Endometrial microvascular endothelial cells (primary cell): Measurements from ENCODE around the gene DPF1. TPM values are rescaled to one million over a fixed set of nuclear protein-coding genes. Genes with fewer than 3 reads are reported as not detected.

Source experiments
- in situ Hi-C: cut with HindIII; loops from 2 replicates; pipeline ENCODE4 v1.10.0; 2017; ENCODE audit warnings: low sequenced_read_pairs, low pct_unique_long_range_greater_than_20kb; ENCODE audit errors: inconsistent ontology term
- total RNA-seq: library from RNA; depleted of rRNA; stranded (reverse); fragments of >200 nt; gene quantifications from one replicate; pipeline ENCODE4 v1.2.3, GENCODE V29; 2015; ENCODE audit errors: inconsistent ontology term

Gene DPF1
- total RNA-seq, 1 donor from 2014 or later, result 14.9 TPM

DNA sequence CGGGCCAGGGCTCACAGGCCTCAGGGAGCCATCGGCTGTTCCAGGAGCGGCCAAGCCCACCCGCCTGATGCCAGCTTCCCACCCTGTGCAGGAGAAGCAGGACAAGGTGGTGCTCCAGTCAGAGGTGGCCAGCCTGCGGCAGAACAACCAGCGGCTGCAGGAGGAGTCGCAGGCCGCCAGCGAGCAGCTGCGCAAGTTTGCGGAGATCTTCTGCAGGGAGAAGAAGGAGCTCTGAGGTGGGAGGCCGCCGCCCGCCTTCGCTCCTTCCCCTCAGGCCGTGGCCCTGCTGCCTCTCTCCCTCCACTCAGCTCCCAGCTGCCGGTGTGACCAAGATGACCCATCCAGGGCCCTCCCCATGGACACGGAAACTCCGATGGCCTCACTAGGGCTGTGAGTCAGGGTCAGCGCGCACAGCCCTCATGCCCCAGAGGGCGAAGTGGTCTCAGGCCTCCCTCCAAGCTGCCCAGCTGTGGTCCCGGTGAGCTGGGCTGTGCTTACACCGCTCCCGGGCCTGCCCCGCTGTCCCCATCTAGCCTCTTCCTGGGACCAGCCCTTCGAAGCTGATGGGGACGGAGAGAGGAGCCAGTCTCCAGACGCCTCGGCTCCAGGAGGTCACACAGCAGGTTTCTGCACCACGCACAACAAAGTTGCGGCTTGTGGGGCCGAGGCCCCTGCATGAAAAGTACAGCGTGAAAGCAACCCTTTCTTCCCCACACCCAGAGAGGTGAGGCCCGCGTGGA, 17.8 kb downstream of the DPF1 start:
- in situ Hi-C loops, result no loop called here

DNA sequence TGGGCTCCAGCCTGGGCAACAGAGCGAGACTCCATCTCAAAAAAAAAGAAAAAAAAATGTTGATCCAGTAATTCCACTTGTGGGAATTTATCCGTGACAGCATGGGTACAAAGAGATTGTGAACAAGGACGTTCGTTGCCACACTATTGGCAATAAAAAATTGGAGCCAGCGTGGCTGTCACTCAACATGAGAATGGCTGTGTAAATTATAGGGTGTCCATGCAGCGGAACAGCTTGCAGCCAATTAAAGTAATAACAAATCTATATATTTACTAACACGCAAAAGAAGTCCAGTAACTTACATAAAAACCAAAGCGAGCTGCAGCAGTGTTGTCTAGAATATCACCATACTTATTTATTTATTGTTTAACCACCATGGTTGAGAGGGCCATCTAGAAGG, 19.3 kb downstream of the DPF1 start:
- in situ Hi-C loops, result no loop called here

DNA sequence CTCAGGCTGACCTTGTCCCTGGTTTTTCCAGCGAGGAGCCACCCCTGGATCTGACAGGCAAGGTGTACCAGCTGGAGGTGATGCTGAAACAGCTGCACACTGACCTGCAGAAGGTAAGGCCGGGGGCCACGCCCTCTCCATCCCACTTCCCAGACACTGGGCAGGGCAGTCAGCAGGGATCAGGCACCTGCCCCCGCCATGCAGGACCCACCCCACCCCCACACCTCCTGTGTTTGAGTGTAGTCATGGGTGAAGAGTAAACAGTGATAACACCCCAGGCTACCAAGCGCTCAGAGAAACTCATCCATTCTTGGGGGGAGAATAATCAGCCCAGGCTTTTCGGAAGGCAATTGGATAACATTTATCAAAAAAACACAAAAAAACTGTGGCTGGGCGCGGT, 19.9 kb downstream of the DPF1 start:
- in situ Hi-C loops, result no loop called here

DNA sequence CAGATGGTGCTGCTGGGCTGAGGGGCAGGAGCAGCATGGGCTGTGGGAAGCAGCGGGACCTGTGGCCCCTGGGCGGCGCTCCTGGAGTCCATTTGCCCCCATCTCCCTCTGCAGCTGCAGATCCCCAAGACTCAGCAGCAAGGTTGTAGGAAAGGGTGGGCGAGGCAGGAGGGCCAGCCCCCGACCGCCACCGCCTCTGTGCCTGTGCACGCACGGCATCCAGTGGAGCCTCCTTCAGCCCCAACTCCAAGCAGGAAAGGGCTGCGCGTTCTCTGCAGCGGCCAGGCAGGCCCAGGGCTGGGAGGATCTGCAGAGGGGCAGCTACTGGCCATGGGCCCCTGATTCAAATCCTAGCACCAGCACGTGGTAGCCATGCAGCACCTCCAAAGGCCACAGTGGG, 20.8 kb downstream of the DPF1 start:
- in situ Hi-C loops, result no loop called here

DNA sequence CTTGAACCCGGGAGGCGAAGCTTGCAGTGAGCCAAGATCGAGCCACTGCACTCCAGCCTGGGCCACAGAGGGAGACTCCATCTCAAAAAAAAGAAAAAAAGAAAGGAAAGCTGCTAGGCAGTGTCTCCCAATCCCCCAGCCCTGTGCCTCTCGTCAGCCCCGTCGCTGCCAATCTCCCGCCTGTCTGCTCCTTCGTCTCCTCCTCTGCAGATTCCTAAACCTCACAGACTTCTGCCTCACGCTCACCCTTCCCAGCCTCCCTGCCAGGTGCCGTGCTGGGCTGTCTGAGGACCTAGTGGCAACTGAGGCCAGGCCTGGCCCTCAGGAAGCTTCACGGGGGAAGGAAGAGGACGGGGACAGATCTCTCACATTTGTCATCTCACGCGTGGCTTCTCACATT, 21.5 kb downstream of the DPF1 start:
- in situ Hi-C loops, result no loop called here

DNA sequence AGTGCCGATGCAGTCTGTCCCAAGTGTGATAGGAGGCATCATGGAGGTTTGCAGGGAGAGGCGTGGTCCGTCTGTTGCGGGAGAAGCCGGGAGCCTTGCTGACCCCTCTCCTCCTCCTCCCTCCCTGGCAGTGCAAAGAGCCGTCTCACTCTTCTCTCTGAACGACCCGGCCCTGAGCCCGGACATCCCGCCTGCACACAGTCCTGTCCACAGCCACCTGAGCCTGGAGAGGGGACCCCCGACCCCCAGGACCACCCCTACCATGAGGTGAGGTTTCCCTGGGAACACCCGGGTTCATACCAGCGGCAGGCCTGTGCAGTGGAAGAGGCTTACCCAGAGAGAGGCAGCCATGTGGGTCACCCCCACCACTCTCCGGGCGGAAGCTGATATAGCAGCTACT, 22.3 kb downstream of the DPF1 start:
- in situ Hi-C loops, result no loop called here

DNA sequence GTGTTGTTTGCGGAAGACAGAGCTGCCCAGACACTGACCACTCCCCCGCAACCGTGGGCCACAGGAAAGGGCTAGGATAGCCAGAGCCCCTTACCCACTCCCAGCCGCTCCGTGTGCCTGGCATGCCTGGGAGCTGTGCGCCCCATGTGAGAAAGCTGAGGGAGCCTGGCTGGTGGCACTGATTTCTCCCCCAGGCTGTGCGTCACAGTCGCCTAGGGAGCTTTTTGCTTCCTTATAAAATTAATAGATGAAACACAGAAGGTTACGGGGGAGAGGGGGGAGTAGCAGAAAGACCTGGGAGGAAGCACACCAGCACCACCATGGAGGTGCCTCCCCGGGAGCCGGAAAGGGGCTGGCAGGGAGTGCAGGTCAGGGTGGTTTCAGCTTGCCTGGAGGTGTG, 24.7 kb downstream of the DPF1 start:
- in situ Hi-C loops, result no loop called here

DNA sequence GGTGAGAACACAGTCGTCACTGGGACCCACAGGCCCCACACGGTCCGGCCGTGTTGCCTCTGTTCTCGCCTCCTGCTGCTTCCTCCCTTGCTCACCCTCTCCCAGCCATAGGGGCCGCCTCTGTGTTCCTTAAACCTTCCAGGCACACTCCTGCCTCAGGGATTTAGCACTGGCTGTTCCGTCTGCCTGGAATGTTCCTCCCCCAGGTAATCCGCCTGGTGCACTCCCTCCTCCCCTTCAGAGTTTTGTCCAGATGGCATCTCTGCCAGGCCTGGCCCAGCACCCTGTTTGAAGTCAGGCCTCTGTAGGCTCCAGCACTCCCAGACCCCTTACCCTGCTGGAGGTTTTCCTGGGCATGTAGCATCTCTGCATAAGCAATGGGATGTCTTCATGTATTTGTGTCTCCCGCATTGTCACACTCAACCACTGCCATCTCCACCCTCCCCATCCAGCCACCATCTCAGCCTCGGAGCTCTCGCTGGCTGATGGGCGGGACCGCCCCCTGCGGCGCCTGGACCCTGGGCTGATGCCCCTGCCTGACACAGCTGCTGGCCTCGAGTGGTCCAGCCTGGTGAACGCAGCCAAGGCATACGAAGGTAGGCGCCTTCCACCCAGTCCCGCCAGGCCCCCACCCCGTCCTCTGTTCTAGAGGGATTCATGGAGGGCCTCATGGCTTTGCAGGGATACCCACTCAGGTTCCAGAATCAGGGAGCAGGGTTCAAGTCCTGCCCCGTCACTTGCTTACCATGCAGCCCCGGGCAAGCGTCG, 25.9 kb downstream of the DPF1 start:
- in situ Hi-C loops, result no loop called here

DNA sequence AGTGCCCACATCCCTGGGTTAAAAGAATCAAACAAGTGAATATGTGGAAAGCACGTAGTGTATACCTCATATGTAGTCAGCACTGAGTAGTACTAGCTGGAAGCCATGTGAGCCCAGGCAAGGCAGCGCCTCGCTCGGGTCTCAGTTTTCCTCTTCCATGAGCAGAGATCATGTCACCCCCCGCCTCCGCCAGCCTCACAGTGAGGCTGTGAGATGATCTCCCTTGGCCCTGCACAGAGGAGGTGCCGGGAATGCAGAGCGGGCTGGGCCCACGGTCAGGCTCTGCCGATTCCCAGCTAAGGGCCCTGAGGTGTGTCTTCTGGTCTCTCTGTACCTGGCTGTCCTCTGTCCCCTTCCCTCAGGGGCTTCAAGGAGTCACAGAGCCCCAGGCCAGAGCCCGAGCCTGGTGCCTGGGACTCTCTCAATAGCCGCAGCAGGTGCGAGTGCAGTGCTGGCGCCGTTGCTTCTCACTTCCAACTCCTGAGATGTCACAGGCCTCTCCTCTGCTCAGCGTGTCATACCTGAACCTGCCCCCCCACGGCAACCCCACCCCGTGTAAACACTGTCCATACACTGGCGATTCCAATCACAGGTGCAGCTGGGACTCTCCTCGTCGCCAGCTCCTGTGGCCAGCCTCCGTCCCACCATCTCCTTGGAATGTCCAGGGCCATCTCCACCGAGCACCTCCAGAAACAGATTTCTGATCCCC, 26.9 kb downstream of the DPF1 start:
- in situ Hi-C loops, result no loop called here

DNA sequence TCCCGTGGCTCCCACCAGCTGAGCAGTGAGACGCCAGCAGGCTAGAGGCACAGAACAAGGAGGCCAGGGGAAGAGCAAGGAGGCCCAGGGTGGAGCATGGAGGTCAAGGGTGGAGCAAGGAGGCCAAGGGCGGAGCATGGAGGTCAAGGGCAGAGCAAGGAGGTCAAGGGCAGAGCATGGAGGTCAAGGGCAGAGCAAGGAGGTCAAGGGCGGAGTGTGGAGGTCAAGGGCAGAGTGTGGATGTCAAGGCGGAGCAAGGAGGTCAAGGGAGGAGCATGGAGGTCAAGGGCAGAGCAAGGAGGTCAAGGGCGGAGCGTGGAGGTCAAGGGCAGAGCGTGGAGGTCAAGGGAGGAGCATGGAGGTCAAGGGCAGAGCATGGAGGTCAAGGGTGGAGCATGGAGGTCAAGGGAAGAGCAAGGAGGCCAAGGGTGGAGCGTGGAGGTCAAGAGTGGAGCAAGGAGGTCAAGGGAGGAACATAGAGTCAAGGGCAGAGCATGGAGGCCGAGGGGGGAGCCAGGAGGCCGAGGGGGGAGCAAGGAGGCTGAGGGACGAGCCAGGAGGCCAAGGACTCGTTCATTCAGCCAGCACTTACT, 27.7 kb downstream of the DPF1 start:
- in situ Hi-C loops, result no loop called here

DNA sequence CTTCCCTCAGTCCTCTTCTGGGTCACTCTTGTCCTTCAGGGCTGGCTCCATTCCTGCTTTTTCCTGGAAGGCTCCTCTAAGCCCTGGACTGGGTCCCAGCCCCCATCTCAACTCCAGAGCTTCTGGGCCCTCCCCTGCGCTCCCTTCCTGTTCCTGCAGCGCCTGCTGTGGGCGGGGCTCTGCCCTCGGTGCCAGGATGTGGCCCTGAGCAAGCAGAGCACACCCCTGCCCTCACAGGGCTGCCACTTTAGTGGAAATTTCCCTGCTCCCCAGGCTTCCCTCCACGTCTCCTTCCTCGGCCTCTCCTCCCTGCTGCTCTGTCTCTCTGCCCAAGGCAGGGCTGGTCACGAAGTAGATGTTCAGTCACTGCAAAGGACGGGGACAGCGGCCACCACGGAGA, 28.8 kb downstream of the DPF1 start:
- in situ Hi-C loops, result no loop called here

DNA sequence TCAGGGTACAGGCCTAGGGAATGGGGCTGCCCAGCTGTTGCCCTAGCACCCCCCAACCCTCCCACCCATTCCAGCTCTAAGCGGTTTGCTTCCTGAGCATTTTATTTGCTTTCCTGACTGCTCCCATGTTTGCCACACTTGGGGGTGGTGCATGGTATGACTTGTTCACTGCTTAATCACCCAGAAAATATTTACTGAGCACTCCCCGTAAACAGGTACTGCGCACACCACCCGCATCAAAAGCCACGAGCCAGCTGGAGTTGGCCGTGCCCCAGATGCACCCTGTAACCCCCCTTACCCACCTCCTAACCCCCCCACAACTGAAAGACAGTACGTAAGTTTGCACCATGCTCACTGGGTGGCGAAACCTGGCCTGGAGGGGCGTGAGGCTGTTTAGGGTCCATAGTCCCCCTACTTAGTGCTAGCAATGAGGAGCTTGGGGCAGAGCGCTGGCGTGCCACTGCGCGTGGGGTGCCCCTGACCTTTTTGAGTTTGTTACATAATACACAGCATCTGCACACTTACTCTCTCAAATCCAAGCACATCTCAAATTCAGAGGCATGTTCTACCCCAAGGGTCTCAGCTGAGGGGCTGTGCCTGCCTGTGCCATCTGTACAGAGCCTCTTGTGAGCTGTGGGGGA, 29.8 kb downstream of the DPF1 start:
- in situ Hi-C loops, result no loop called here

DNA sequence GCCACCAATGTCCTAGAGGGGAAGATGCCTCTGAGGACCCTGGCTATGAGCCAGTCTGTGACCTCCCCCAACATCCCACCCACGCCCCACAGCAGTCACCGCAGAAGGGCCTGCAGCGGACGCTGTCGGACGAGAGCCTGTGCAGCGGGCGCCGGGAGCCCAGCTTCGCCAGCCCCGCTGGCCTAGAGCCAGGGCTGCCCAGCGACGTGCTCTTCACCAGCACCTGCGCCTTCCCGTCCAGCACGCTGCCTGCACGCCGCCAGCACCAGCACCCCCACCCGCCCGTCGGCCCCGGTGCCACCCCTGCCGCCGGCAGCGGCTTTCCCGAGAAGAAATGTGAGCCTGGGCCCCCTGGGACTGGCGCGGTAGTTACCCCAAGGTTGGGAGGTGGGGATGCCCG, 30.6 kb downstream of the DPF1 start:
- in situ Hi-C loops, result no loop called here

DNA sequence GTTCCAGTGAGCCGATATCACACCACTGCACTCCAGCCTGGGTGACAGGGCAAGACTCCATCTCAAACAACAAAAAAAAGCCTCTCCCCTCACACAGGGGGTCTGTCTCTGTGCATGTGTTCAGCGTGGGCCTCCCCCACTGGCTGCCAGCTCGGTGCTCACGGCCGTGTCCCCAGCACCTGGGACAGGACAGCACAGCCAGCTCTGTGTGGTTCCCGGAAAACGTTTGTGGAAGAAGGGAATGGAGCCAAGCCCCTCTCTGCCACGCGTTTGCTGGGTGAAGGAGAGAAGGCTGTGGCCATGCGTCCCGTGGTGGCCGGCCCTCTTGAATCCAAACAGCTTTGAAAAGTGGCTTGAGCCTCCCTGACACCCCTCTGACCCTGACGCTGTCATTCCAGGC, 32.3 kb downstream of the DPF1 start:
- in situ Hi-C loops, result no loop called here

DNA sequence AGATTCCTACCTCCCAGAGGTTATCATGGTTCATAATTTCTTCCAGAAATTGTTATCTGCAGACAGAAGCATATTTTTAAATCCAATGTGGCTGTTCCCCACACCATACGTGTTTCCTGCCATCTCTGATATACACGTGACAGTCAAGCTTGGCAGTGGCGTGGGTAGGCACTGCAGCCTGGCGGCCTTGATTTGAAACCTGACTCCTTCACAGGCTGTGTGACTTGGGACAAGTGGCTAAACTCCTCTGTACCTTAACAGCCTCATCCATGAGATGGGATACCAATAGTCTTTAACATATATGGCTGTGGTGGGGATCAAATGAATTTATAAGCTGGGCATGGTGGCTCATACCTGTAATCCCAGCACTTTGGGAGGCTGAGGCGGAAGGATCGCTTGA, 33.2 kb downstream of the DPF1 start:
- in situ Hi-C loops, result no loop called here

DNA sequence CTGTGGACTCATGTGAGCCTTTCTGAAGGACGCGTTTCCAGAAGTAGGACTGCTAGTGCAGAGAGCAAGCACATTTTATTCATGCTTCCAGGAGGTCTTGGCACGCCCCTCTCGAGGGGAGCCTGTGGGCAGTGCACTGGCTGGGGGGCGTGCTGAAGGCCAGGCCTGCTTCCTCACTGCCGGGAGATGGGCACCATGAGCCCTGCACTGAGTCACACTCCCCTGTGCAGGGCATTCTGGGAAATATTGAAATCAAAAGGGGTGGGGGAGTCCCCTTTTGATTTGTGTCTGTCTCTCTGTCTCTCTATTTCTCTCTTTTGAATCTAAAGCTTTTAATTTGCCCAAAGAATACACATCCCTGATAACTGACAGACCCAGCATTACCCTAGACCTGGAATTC, 34.0 kb downstream of the DPF1 start:
- in situ Hi-C loops, result no loop called here

DNA sequence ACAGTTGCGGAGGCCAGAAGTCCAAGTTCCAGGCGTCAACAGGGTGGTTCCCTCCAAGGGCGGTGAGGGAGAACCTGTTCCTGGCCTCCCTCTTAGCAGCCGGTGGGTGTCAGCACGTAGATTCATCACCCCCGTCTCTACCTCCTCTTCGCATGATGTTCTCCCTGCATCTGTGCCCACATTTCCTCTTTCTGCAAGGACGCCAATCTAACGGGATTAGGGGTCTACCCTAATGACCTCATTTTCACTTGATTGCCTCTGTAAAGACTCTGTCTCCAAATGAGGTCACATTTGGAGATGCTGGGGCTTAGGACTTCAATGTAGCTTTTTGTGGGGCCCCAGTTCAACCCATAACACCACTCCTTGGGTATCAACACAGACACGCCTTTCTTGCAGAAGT, 38.5 kb downstream of the DPF1 start:
- in situ Hi-C loops, result no loop called here

DNA sequence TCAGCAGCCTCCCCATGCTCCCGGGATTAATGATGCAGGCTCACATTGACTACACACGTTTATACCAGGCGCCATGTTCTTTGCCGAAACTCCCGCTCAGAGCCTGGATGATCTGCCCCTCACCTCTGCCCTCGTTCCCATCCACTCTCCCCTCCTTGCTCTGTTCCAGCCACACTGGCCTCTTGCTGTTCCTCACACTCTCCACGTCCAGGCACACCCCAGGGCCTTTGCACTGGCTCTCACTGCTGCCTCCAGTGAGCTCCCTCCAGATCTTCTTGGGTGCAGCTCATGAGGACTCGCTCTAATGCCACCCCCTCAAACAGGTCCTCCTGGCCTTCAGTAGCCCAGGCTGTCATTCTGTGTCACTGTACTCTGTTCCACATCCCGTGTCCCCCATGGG, 39.2 kb downstream of the DPF1 start:
- in situ Hi-C loops, result no loop called here

DNA sequence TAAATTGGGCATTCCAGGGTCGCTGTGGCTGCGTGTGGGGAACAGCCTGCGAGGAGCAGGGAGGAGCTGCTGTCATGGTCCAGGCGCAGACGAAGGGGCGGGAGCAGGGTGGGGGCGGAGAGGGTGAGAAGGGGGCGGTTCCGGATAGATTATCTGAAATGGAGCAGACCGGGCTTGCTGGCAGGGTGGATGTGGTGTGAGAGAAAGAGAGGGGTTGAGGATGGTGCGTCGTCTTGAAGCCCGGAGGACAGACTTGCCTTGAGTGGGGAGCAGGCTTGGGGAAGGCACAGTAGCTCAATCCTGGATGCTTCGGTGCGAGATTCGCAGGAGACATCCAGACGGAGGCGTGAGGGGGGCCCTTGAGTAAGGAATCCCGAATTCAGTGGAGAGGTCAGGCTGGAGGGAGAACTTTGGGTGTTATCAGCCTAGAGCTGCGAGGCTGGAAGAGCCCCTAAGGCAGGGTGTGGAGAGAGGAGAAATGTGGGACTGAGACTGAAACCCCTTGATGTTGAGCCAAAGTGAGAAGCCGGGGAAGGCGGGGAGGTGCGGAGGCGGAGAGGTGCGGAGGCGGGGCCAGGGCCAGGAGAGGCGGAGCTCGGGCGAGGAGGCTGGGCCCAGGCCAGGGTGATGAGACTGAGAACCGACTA, 40.6 kb downstream of the DPF1 start:
- in situ Hi-C loops, result no loop called here
